Thyroid gland (tissue), 4 donors: ENCODE data around the gene TBC1D4.

Experiments
- CTCF ChIP-seq, 6 experiments: fragments of 200-600 bp in 3 of 6; fragments of 450-650 bp in 3 of 6; sonication (generic) in 3 of 6; IDR thresholded peaks; one replicate each; pipeline ENCODE4 v1.5.1; 2016 to 2019; ENCODE audit warnings: antibody characterized with exemption in 6 of 6, mild to moderate bottlenecking in 2 of 6, inconsistent platforms in 1 of 6, moderate library complexity in 1 of 6
- POLR2A ChIP-seq, 2 donors: fragments of 450-650 bp; IDR thresholded peaks; one replicate each; pipeline ENCODE4 v1.6.1; 2017; ENCODE audit warnings: antibody characterized with exemption in 2 of 2, mild to moderate bottlenecking in 2 of 2, moderate library complexity in 1 of 2

- TF ChIP-seq CTCF (IDR thresholded peaks at IDR 0.05) (no peak), POLR2A (IDR thresholded peaks at IDR 0.05) (no peak)
Measured at GRCh38 chr13:75530549-75530961, 48.6 kb upstream of the TBC1D4 start.
